B cell (primary cell): ENCODE measurements around the gene AGPAT1. TPM values are rescaled to one million over a fixed set of nuclear protein-coding genes. Genes with fewer than 3 reads are reported as not detected.
"Not testable (repeated sequence)": the region's sequence is repeated elsewhere in the genome, so short reads cannot be mapped to it uniquely, and the experiment has no call there.

Source experiments
- ATAC-seq: fragments of 200-7000 bp; cut with Tn5 transposase; one replicate; pipeline ENCODE4 v1.10.0; 2021; ENCODE audit warnings: low read depth, mild to moderate bottlenecking, moderate number of reproducible peaks, moderate library complexity
- CTCF ChIA-PET: fragments of 350-600 bp; sonication (Branson Sonifier 250); formaldehyde crosslinking; loops from one replicate; lab custom pipeline; 2021; ENCODE audit warnings: antibody characterized with exemption, inconsistent platforms; lab: Charles Lee
- POLR2A ChIA-PET: fragments of 350-600 bp; sonication (Branson Sonifier 250); formaldehyde crosslinking; loops from one replicate; lab custom pipeline; 2021; ENCODE audit warnings: antibody characterized with exemption; lab: Charles Lee
- DNase-seq: peaks from one replicate; pipeline ENCODE4 v3.0.0; 2013
- H2AFZ ChIP-seq: 2 replicates; pipeline ENCODE4 v1.6.1; 2012; ENCODE audit warnings: mild to moderate bottlenecking, low read depth, low read length; ENCODE audit not compliant: insufficient read depth, poor library complexity, severe bottlenecking
- H3K27ac ChIP-seq, 2 donors: 1 replicate in 1 of 2; 2 replicates in 1 of 2; pipeline ENCODE4 v1.5.1; 2012 to 2013; ENCODE audit warnings: low read length in 2 of 2, mild to moderate bottlenecking in 2 of 2, moderate library complexity in 1 of 2
- H3K27me3 ChIP-seq, 4 experiments: fragments of 200-600 bp in 1 of 4; sonication (generic) in 1 of 4; replicated peaks in 1 of 4; 1 replicate in 2 of 4; 2 replicates in 2 of 4; pipeline versions ENCODE4 v1.6.1 to v1.7.0; 2013 to 2016; ENCODE audit warnings: low read length in 3 of 4, mild to moderate bottlenecking in 2 of 4, mixed read lengths in 1 of 4, moderate library complexity in 1 of 4; ENCODE audit not compliant: insufficient read depth in 4 of 4, control insufficient read depth in 3 of 4; ENCODE audit errors: control extremely low read depth in 1 of 4
- H3K36me3 ChIP-seq, 2 experiments: replicated peaks in 1 of 2; 1 replicate in 1 of 2; 2 replicates in 1 of 2; pipeline versions ENCODE4 v1.6.1 to v1.7.1; 2013; ENCODE audit warnings: low read length in 1 of 2; ENCODE audit not compliant: insufficient read depth in 2 of 2, control insufficient read depth in 1 of 2; ENCODE audit errors: control extremely low read depth in 1 of 2, extremely low read depth in 1 of 2
- H3K4me1 ChIP-seq, 2 donors: fragments of 200-600 bp in 1 of 2; sonication (generic) in 1 of 2; 1 replicate in 1 of 2; 2 replicates in 1 of 2; pipeline versions ENCODE4 v1.5.1 to v1.6.1; 2013 to 2017; ENCODE audit warnings: low read length in 2 of 2; ENCODE audit not compliant: control insufficient read depth in 2 of 2, insufficient read depth in 2 of 2
- H3K4me2 ChIP-seq: replicated peaks from 2 replicates; pipeline ENCODE3; 2012; ENCODE audit warnings: mild to moderate bottlenecking, low read depth, low read length; ENCODE audit not compliant: poor library complexity, severe bottlenecking
- H3K4me3 ChIP-seq, 5 experiments: fragments of 200-600 bp in 1 of 5; sonication (generic) in 1 of 5; 1 replicate in 3 of 5; 2 replicates in 2 of 5; pipeline versions ENCODE4 v1.5.1 to v1.7.0; 2011 to 2016; ENCODE audit warnings: low read length in 4 of 5, mild to moderate bottlenecking in 4 of 5, low read depth in 2 of 5, control low read depth in 1 of 5, moderate library complexity in 1 of 5; ENCODE audit not compliant: insufficient read depth in 1 of 5; ENCODE audit errors: control extremely low read depth in 1 of 5, extremely low read depth in 1 of 5
- H3K79me2 ChIP-seq: fragments of 200-600 bp; sonication (generic); one replicate; pipeline ENCODE4 v1.6.0; 2016; ENCODE audit warnings: low read length; ENCODE audit not compliant: control insufficient read depth, insufficient read depth
- H3K9ac ChIP-seq: fragments of 200-600 bp; sonication (generic); 2 replicates; pipeline ENCODE4 v1.6.1; 2017; ENCODE audit warnings: mild to moderate bottlenecking, low read length, moderate library complexity
- H3K9me3 ChIP-seq, 3 donors: one replicate each; pipeline versions ENCODE4 v1.6.1 to v1.7.1; 2013; ENCODE audit warnings: low read length in 2 of 3; ENCODE audit not compliant: control insufficient read depth in 2 of 3, insufficient read depth in 1 of 3; ENCODE audit errors: control extremely low read depth in 1 of 3
- H4K20me1 ChIP-seq: 2 replicates; pipeline ENCODE4 v1.6.0; 2012; ENCODE audit warnings: mild to moderate bottlenecking, low read length; ENCODE audit not compliant: insufficient read depth, control insufficient read depth, poor library complexity, severe bottlenecking
- H3K27ac Mint-ChIP-seq: one replicate; pipeline ENCODE4 v1.8.0; 2021; ENCODE audit warnings: mixed read lengths
- H3K27me3 Mint-ChIP-seq: one replicate; pipeline ENCODE4 v1.8.0; 2021; ENCODE audit warnings: mixed read lengths
- H3K4me1 Mint-ChIP-seq: one replicate; pipeline ENCODE4 v1.8.0; 2021; ENCODE audit warnings: mixed read lengths
- H3K4me3 Mint-ChIP-seq: one replicate; pipeline ENCODE4 v1.8.0; 2021; ENCODE audit warnings: mixed read lengths
- H3K9me3 Mint-ChIP-seq: one replicate; pipeline ENCODE4 v1.8.0; 2022; ENCODE audit warnings: mixed read lengths; ENCODE audit not compliant: insufficient read depth
- CTCF ChIP-seq: fragments of 200-600 bp; IDR thresholded peaks from one replicate; pipeline ENCODE4 v1.8.0; 2022; ENCODE audit warnings: antibody characterized with exemption, mild to moderate bottlenecking
- EZH2 ChIP-seq: IDR thresholded peaks from 2 replicates; pipeline ENCODE4 v1.6.1; 2012; ENCODE audit warnings: borderline replicate concordance, low read depth, mild to moderate bottlenecking, moderate library complexity, low read length; ENCODE audit not compliant: insufficient read depth, poor library complexity, severe bottlenecking
- WGBS: methylation state at CpG from one replicate; pipeline ENCODE4 v1.1.5; 2013; ENCODE audit warnings: missing lambda C conversion rate; ENCODE audit not compliant: insufficient coverage; 5-methylcytosine and 5-hydroxymethylcytosine counted together
- intact Hi-C: fragments of 100-400 bp; cut with micrococcal nuclease; formaldehyde crosslinking; loops from one replicate; pipeline ENCODE4 v1.10.0; 2022
- polyA plus RNA-seq: library from polyadenylated mRNA; depleted of rRNA; stranded (reverse); fragments of >200 nt; gene quantifications from 2 replicates; pipeline ENCODE4 v1.2.3, GENCODE V29; 2012
- total RNA-seq, 2 donors: library from RNA; stranded (reverse); fragments of 120-200 nt in 1 of 2; gene quantifications; 1 replicate in 1 of 2; 2 replicates in 1 of 2; pipeline versions ENCODE4 v1.2.3 to v1.2.4, GENCODE V29; 2013 to 2022

AGPAT1 gene
- total and polyA plus RNA-seq, 2 donors (not counting 1 experiment from before 2014, with no cell fraction given), result 29.8 to 37.1 TPM

- Histone ChIP-seq H3K79me2 (no peaks in the 10 kb centered on the region), H4K20me1 (no peaks in the 10 kb centered on the region), H3K27me3 (peaks cover 0 to 43% (median 28%) of the 10 kb centered on the region in 4 experiments), H3K36me3 (no peaks in the 10 kb centered on the region), H3K4me2 (no peak overlapping the region), H3K9ac (no peak overlapping the region), H3K4me3 (no peak overlapping the region), H3K9me3 (peaks cover 0 to 16% (median 3%) of the 10 kb centered on the region in 3 donors), H3K27ac (no peak overlapping the region), H2AFZ (no peak overlapping the region), H3K4me1 (peaks cover 15 to 20% of the 10 kb centered on the region in 2 donors)
- no peak overlapping the region for H3K4me3 Mint-ChIP-seq
- no peak for TF ChIP-seq CTCF
- no peak for TF ChIP-seq EZH2
- ChIA-PET CTCF (no interaction called here), POLR2A (no interaction called here)
- H3K9me3 Mint-ChIP-seq, result no peaks in the 10 kb centered on the region
- DNase-seq, result no peak
- H3K27me3 Mint-ChIP-seq, result peaks cover 55% of the 10 kb centered on the region
- intact Hi-C loops, result no loop called here
- no peak overlapping the region for H3K27ac Mint-ChIP-seq
- no peak for ATAC-seq
- peaks cover 26% of the 10 kb centered on the region for H3K4me1 Mint-ChIP-seq
- 73% methylated on average over 4 of the region's 4 CpGs for WGBS
Measured at GRCh38 chr6:32146687-32147086, 29.2 kb downstream of the AGPAT1 start.

GRCh38 chr6:32146287-32146686 lies 29.6 kb downstream of the AGPAT1 start:
- no peak overlapping the region for H3K4me3 Mint-ChIP-seq
- ATAC-seq (no peak), DNase-seq (no peak)
- ChIA-PET POLR2A (no interaction called here), CTCF (no interaction called here)
- no peak overlapping the region for H3K9ac ChIP-seq
- H3K4me1 ChIP-seq, result peaks cover 15 to 20% of the 10 kb centered on the region in 2 donors
- H3K27ac Mint-ChIP-seq, result no peak overlapping the region
- no peak overlapping the region for H2AFZ ChIP-seq
- no peak overlapping the region for H3K4me2 ChIP-seq
- H3K4me1 Mint-ChIP-seq, result peaks cover 25% of the 10 kb centered on the region
- peaks cover 57% of the 10 kb centered on the region for H3K27me3 Mint-ChIP-seq
- H3K79me2 ChIP-seq, result no peaks in the 10 kb centered on the region
- no peaks in the 10 kb centered on the region for H3K9me3 Mint-ChIP-seq
- intact Hi-C loops, result no loop called here
- H3K27ac ChIP-seq, result no peak overlapping the region
- peaks cover 0 to 42% (median 26%) of the 10 kb centered on the region in 4 experiments for H3K27me3 ChIP-seq
- H3K9me3 ChIP-seq, result peaks cover 0 to 16% (median 3%) of the 10 kb centered on the region in 3 donors
- H3K36me3 ChIP-seq, result no peaks in the 10 kb centered on the region
- WGBS, result 100% methylated on average over 1 of the region's 1 CpG
- H4K20me1 ChIP-seq, result no peaks in the 10 kb centered on the region
- TF ChIP-seq CTCF (no peak), EZH2 (no peak)
- H3K4me3 ChIP-seq, result no peak overlapping the region

DNA sequence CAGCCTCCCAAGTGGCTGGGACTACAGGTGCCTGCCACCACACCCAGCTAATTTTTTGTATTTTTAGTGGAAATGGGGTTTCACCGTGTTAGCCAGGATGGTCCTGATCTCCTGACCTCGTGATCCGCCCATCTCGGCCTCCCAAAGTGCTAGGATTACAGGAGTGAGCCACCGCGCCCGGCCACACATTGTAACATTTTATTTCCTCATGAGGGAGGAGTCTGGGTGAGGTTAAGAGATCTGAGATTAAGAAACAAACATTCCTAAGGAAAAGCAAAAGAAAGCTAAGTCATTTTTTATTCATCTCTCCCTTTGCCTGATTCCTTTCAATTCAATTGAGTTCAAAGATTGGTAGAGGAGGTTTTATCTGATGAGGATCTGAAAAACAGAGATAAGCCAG lies 31.6 kb downstream of the AGPAT1 start:
- H3K4me3 ChIP-seq, intact Hi-C loops, H3K27ac Mint-ChIP-seq, H3K4me3 Mint-ChIP-seq, H3K9ac ChIP-seq, DNase-seq, H3K36me3 ChIP-seq, H3K9me3 ChIP-seq, H4K20me1 ChIP-seq, POLR2A ChIA-PET, H2AFZ ChIP-seq, H3K79me2 ChIP-seq, ATAC-seq, H3K4me2 ChIP-seq, H3K27ac ChIP-seq, H3K9me3 Mint-ChIP-seq: not testable (repeated sequence)
- H3K27me3 Mint-ChIP-seq, result peaks cover 47% of the 10 kb centered on the region
- Histone ChIP-seq H3K27me3 (peaks cover 0 to 28% (median 16%) of the 10 kb centered on the region in 4 experiments), H3K4me1 (peaks cover 12 to 14% of the 10 kb centered on the region in 2 donors)
- peaks cover 12% of the 10 kb centered on the region for H3K4me1 Mint-ChIP-seq
- no CpG with 5 or more reads among the region's 7 CpGs for WGBS
- CTCF ChIA-PET, result interaction anchor here (0.6 to 0.7 kb wide), 2 partner anchors 25 to 54 kb away, joined by 3 read pairs; no protein-coding TSS in a partner anchor
